HepG2 (cell line): Measurements from ENCODE around the gene SLC25A10. TPM values are rescaled to one million over a fixed set of nuclear protein-coding genes. Genes with fewer than 3 reads are reported as not detected.

Source experiments
- CREM ChIP-seq, 2 experiments: sonication (generic) in 1 of 2; formaldehyde crosslinking in 1 of 2; IDR thresholded peaks; 2 replicates each; pipeline versions ENCODE4 v1.4.0 to v1.6.1; 2016 to 2020; ENCODE audit warnings: antibody characterized with exemption in 1 of 2, mild to moderate bottlenecking in 1 of 2, missing genetic modification reagents in 1 of 2
- HIC2 ChIP-seq: sonication (generic); formaldehyde crosslinking; IDR thresholded peaks from 2 replicates; pipeline ENCODE4 v1.9.0; 2022; ENCODE audit warnings: low read depth, missing genetic modification reagents
- KLF9 ChIP-seq: IDR thresholded peaks from 2 replicates; pipeline ENCODE4 v1.6.1; 2016; ENCODE audit warnings: low read depth
- MXD4 ChIP-seq: IDR thresholded peaks from 2 replicates; pipeline ENCODE4 v1.6.1; 2016; ENCODE audit warnings: mild to moderate bottlenecking, missing biosample characterization, missing genetic modification reagents
- NCOA1 ChIP-seq: sonication (generic); formaldehyde crosslinking; IDR thresholded peaks from 2 replicates; pipeline ENCODE4 v1.9.0; 2021; ENCODE audit warnings: missing genetic modification reagents
- NFYC ChIP-seq: IDR thresholded peaks from 2 replicates; pipeline ENCODE4 v1.6.1; 2016; ENCODE audit warnings: missing genetic modification reagents, missing compliant biosample characterization
- PBX2 ChIP-seq: IDR thresholded peaks from 2 replicates; pipeline ENCODE4 v1.6.1; 2016; ENCODE audit warnings: control low read depth
- RXRA ChIP-seq: sonication (generic); formaldehyde crosslinking; IDR thresholded peaks from 2 replicates; pipeline ENCODE4 v1.5.1; 2020; ENCODE audit warnings: missing genetic modification reagents
- SPEN ChIP-seq: sonication (generic); formaldehyde crosslinking; IDR thresholded peaks from 2 replicates; pipeline ENCODE4 v1.5.1; 2020; ENCODE audit warnings: low read depth, mild to moderate bottlenecking, missing genetic modification reagents
- TGIF2 ChIP-seq: IDR thresholded peaks from 2 replicates; pipeline ENCODE4 v1.6.1; 2016; ENCODE audit warnings: control low read depth, missing compliant biosample characterization
- ZGPAT ChIP-seq: IDR thresholded peaks from 2 replicates; pipeline ENCODE4 v1.6.1; 2016; ENCODE audit warnings: mild to moderate bottlenecking
- ZKSCAN8 ChIP-seq: IDR thresholded peaks from 2 replicates; pipeline ENCODE4 v1.6.1; 2016; ENCODE audit warnings: borderline replicate concordance, missing genetic modification reagents, missing compliant biosample characterization
- ZNF20 ChIP-seq: sonication (generic); formaldehyde crosslinking; IDR thresholded peaks from 2 replicates; pipeline ENCODE4 v1.4.0; 2020; ENCODE audit warnings: mild to moderate bottlenecking, moderate library complexity, missing genetic modification reagents
- ZNF224 ChIP-seq: sonication (generic); formaldehyde crosslinking; IDR thresholded peaks from 2 replicates; pipeline ENCODE4 v1.5.0; 2020; ENCODE audit warnings: mild to moderate bottlenecking, missing genetic modification reagents
- ZNF260 ChIP-seq: sonication (generic); formaldehyde crosslinking; IDR thresholded peaks from 2 replicates; pipeline ENCODE4 v1.4.0; 2020; ENCODE audit warnings: missing genetic modification reagents, low read depth, mild to moderate bottlenecking, borderline replicate concordance
- ZNF276 ChIP-seq: sonication (generic); formaldehyde crosslinking; IDR thresholded peaks from 2 replicates; pipeline ENCODE4 v1.4.0; 2020; ENCODE audit warnings: mild to moderate bottlenecking, low read depth, missing genetic modification reagents
- ZNF564 ChIP-seq: sonication (generic); formaldehyde crosslinking; IDR thresholded peaks from 2 replicates; pipeline ENCODE4 v1.8.1; 2023; ENCODE audit warnings: mild to moderate bottlenecking, missing genetic modification reagents
- ZNF775 ChIP-seq: sonication (generic); formaldehyde crosslinking; IDR thresholded peaks from 2 replicates; pipeline ENCODE4 v1.4.0; 2020; ENCODE audit warnings: missing genetic modification reagents, mild to moderate bottlenecking, moderate library complexity, borderline replicate concordance
- polyA plus RNA-seq, 8 experiments: library from polyadenylated mRNA; depleted of rRNA in 3 of 8; stranded (reverse) in 7 of 8; unstranded in 1 of 8; fragments of >200 nt; fragmentation: Illumina TruSeq in 4 of 8; extraction: Trizol in 4 of 8; gene quantifications; 2 replicates each; pipeline versions ENCODE4 v1.2.1 to v1.2.3, GENCODE V29; 2011 to 2016; ENCODE audit warnings: low read depth in 4 of 8, missing spikeins in 1 of 8, mixed read lengths in 1 of 8; ENCODE audit not compliant: insufficient read depth in 1 of 8
- total RNA-seq, 5 experiments: library from RNA; depleted of rRNA; stranded (reverse); fragments of >200 nt; fragmentation: Illumina TruSeq; extraction: Trizol; gene quantifications; 2 replicates each; pipeline ENCODE4 v1.2.3, GENCODE V29; 2016; ENCODE audit warnings: low read depth in 1 of 5
- TF ChIP-seq, protein P1 (sequence below): sonication (generic); formaldehyde crosslinking; IDR thresholded peaks from 2 replicates; pipeline ENCODE4 v1.4.0; 2020; ENCODE audit warnings: mild to moderate bottlenecking, missing genetic modification reagents
- TF ChIP-seq, protein P2 (sequence below): sonication (generic); formaldehyde crosslinking; conservative IDR thresholded peaks from 2 replicates; pipeline ENCODE4 v1.5.0; 2020; ENCODE audit warnings: missing genetic modification reagents

Gene SLC25A10
- total and polyA plus RNA-seq, 2 of the 13 experiments (the other 11 are each of a cell fraction or from before 2014, with no cell fraction given) = 46.5 to 140 TPM

DNA sequence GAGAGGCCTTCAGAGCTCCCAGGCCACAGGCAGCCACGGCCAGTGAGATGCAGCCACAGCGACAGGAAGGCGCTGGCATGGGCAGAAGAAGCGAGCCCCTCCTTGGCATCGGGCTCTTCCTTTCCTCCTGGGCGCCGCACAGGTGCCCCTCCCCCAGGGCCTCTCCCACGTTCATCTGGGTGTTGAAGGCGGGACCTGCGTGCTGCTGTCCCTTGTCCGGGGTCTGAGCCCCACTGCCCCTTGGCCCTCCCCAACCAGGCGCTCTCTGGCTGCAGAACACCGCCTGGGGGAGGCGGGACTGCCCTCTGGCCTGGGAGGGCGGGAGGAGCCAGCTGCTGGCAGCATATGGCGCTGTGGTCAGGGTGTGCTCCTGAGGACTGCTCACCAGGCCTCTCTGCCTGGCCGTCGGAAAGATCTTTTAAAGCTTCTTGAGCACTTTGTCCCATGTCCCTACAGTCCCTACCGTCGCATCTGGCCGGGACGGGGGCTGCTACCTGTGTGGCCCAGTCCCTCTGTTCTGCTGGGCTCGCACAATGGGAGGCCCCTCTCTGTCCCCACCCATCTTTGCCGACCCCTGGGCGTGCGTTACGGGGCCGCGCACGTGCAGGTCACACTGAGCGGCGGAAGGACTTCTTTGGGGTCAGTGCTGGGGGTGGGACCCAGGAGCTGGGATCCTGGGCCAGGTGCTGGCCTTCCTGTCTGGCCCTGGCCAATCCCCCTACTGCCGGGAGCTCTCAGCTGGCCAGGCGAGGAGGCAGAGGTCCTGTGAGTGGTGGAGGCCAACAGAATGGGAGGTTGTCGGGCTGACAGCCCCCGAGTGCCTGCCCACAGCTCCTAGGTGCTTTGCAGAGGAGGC, 1.7 kb downstream of the SLC25A10 start (continued):
- TF ChIP-seq ZNF260 (CRISPR knock-in tag) (peak; percentile 67; the same call in 1 of the 2 replicates), RXRA (CRISPR knock-in tag) (peak; percentile 69), ZNF20 (0 out of 2 replicates have a peak, but pooled peaks have one; percentile 62), HIC2 (CRISPR knock-in tag) (peak; percentile 92), NFYC (CRISPR knock-in tag) (no peak; the same call in 1 of the 2 replicates), CREM (IDR thresholded peaks at IDR 0.05) (0 out of 2 replicates have a peak, but pooled peaks have one; percentile 36), CREM (CRISPR knock-in tag; IDR thresholded peaks at IDR 0.05) (no peak), NCOA1 (CRISPR knock-in tag) (0 out of 2 replicates have a peak, but pooled peaks have one; percentile 16), ZNF564 (CRISPR knock-in tag) (peak; percentile 16; the same call in 1 of the 2 replicates), ZKSCAN8 (CRISPR knock-in tag) (no peak), TGIF2 (CRISPR knock-in tag) (no peak), ZNF276 (CRISPR knock-in tag) (peak; percentile 84; the same call in 1 of the 2 replicates), ZNF224 (CRISPR knock-in tag) (0 out of 2 replicates have a peak, but pooled peaks have one; percentile 23), PBX2 (CRISPR knock-in tag) (no peak), ZNF775 (CRISPR knock-in tag) (no peak), MXD4 (CRISPR knock-in tag) (peak; percentile 95), SPEN (CRISPR knock-in tag) (peak; percentile 83), ZGPAT (peak; percentile 91), KLF9 (no peak; the same call in 1 of the 2 replicates)
- TF ChIP-seq, protein P1, sequence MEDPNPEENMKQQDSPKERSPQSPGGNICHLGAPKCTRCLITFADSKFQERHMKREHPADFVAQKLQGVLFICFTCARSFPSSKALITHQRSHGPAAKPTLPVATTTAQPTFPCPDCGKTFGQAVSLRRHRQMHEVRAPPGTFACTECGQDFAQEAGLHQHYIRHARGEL (CRISPR knock-in tag) = peak; percentile 66; the same call in 1 of the 2 replicates
- TF ChIP-seq, protein P2, sequence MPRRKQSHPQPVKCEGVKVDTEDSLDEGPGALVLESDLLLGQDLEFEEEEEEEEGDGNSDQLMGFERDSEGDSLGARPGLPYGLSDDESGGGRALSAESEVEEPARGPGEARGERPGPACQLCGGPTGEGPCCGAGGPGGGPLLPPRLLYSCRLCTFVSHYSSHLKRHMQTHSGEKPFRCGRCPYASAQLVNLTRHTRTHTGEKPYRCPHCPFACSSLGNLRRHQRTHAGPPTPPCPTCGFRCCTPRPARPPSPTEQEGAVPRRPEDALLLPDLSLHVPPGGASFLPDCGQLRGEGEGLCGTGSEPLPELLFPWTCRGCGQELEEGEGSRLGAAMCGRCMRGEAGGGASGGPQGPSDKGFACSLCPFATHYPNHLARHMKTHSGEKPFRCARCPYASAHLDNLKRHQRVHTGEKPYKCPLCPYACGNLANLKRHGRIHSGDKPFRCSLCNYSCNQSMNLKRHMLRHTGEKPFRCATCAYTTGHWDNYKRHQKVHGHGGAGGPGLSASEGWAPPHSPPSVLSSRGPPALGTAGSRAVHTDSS (CRISPR knock-in tag) = no peak
